SK-N-SH treated with all-trans-retinoic acid at 6 μM for 48 hours (cell line): Measurements from ENCODE around the gene PTH1R.

Source experiments
- ATAC-seq: fragments of 200-7000 bp; cut with Tn5 transposase; 3 replicates; pipeline ENCODE4 v1.9.1; 2020; ENCODE audit warnings: mild to moderate bottlenecking, moderate library complexity
- ARNTL ChIP-seq: fragments of 450-650 bp; formaldehyde crosslinking; IDR thresholded peaks from 2 replicates; pipeline ENCODE4 v1.5.0; 2020; ENCODE audit warnings: low read depth, mild to moderate bottlenecking, moderate library complexity, borderline replicate concordance
- BACH2 ChIP-seq: fragments of 250-450 bp; sonication (Bioruptor Pico); IDR thresholded peaks from 2 replicates; pipeline ENCODE4 v1.9.0; 2021; ENCODE audit warnings: mild to moderate bottlenecking, borderline replicate concordance
- CREB5 ChIP-seq: fragments of 250-450 bp; sonication (Bioruptor Pico); IDR thresholded peaks from 2 replicates; pipeline ENCODE4 v1.5.1; 2020; ENCODE audit warnings: low read depth, mild to moderate bottlenecking, moderate library complexity
- CSDC2 ChIP-seq: fragments of 250-450 bp; sonication (Bioruptor Pico); IDR thresholded peaks from 2 replicates; pipeline ENCODE4 v1.5.0; 2020; ENCODE audit warnings: mild to moderate bottlenecking, moderate library complexity
- ESRRG ChIP-seq: fragments of 250-450 bp; sonication (Bioruptor Pico); IDR thresholded peaks from 2 replicates; pipeline ENCODE4 v1.6.1; 2021; ENCODE audit warnings: mild to moderate bottlenecking
- GLIS3 ChIP-seq: fragments of 250-450 bp; sonication (Bioruptor Pico); IDR thresholded peaks from 2 replicates; pipeline ENCODE4 v1.5.0; 2020; ENCODE audit warnings: mild to moderate bottlenecking, moderate library complexity
- ISL1 ChIP-seq: fragments of 250-450 bp; sonication (Bioruptor Pico); IDR thresholded peaks from 2 replicates; pipeline ENCODE4 v2.1.2; 2022; ENCODE audit warnings: mild to moderate bottlenecking, moderate library complexity
- OSR1 ChIP-seq: fragments of 250-450 bp; sonication (Bioruptor Pico); IDR thresholded peaks from 2 replicates; pipeline ENCODE4 v1.8.0; 2022; ENCODE audit warnings: moderate library complexity, mild to moderate bottlenecking, inconsistent platforms
- PATZ1 ChIP-seq: fragments of 250-450 bp; sonication (Bioruptor Pico); IDR thresholded peaks from 2 replicates; pipeline ENCODE4 v1.8.0; 2020; ENCODE audit warnings: mild to moderate bottlenecking, moderate library complexity, borderline replicate concordance
- PPARA ChIP-seq: fragments of 250-450 bp; sonication (Bioruptor Pico); IDR thresholded peaks from 2 replicates; pipeline ENCODE4 v1.5.0; 2020; ENCODE audit warnings: mild to moderate bottlenecking, borderline replicate concordance
- RARB ChIP-seq: fragments of 250-450 bp; sonication (Bioruptor Pico); IDR thresholded peaks from 2 replicates; pipeline ENCODE4 v1.8.0; 2021; ENCODE audit warnings: mild to moderate bottlenecking, moderate library complexity
- SNAI2 ChIP-seq: fragments of 250-450 bp; sonication (Bioruptor Pico); IDR thresholded peaks from 2 replicates; pipeline ENCODE4 v1.5.0; 2020; ENCODE audit warnings: mild to moderate bottlenecking, moderate library complexity
- TCF4 ChIP-seq: fragments of 250-450 bp; sonication (Bioruptor Pico); IDR thresholded peaks from 2 replicates; pipeline ENCODE4 v1.8.0; 2021; ENCODE audit warnings: mild to moderate bottlenecking, moderate library complexity, borderline replicate concordance
- TOX ChIP-seq: fragments of 250-450 bp; sonication (Bioruptor Pico); IDR thresholded peaks from 2 replicates; pipeline ENCODE4 v1.8.0; 2021; ENCODE audit warnings: mild to moderate bottlenecking, moderate library complexity, borderline replicate concordance
- TSHZ2 ChIP-seq: fragments of 250-450 bp; sonication (Bioruptor Pico); IDR thresholded peaks from 2 replicates; pipeline ENCODE4 v1.5.0; 2020; ENCODE audit warnings: mild to moderate bottlenecking, moderate library complexity
- ZC3H10 ChIP-seq: fragments of 250-450 bp; sonication (Bioruptor Pico); IDR thresholded peaks from 2 replicates; pipeline ENCODE4 v1.5.1; 2021; ENCODE audit warnings: mild to moderate bottlenecking, moderate library complexity
- ZFP3 ChIP-seq: fragments of 250-450 bp; sonication (Bioruptor Pico); IDR thresholded peaks from 2 replicates; pipeline ENCODE4 v1.5.0; 2020; ENCODE audit warnings: mild to moderate bottlenecking, moderate library complexity
- ZFP30 ChIP-seq: fragments of 450-650 bp; formaldehyde crosslinking; IDR thresholded peaks from 2 replicates; pipeline ENCODE4 v1.5.0; 2022; ENCODE audit warnings: mild to moderate bottlenecking, moderate library complexity
- ZNF565 ChIP-seq: fragments of 450-650 bp; formaldehyde crosslinking; conservative IDR thresholded peaks from 2 replicates; pipeline ENCODE4 v1.5.0; 2020; ENCODE audit warnings: low read depth, mild to moderate bottlenecking, moderate library complexity
- ZNF70 ChIP-seq: fragments of 450-650 bp; formaldehyde crosslinking; IDR thresholded peaks from 2 replicates; pipeline ENCODE4 v1.5.0; 2020; ENCODE audit warnings: mild to moderate bottlenecking, moderate library complexity
- ZNF8 ChIP-seq: fragments of 450-650 bp; formaldehyde crosslinking; IDR thresholded peaks from 2 replicates; pipeline ENCODE4 v1.5.0; 2020; ENCODE audit warnings: mild to moderate bottlenecking, moderate library complexity

PTH1R gene

GRCh38 chr3:46917257-46917656 is 39.7 kb downstream of the PTH1R start:
- TF ChIP-seq TSHZ2 (CRISPR knock-in tag) (no peak), CREB5 (CRISPR knock-in tag) (no peak), ISL1 (CRISPR knock-in tag) (no peak), ZNF70 (CRISPR knock-in tag) (no peak), RARB (CRISPR knock-in tag) (no peak), CSDC2 (no peak), BACH2 (CRISPR knock-in tag) (no peak), TOX (CRISPR knock-in tag) (no peak), GLIS3 (CRISPR knock-in tag) (no peak), OSR1 (CRISPR knock-in tag) (no peak), PPARA (CRISPR knock-in tag) (no peak), ARNTL (no peak), ZFP3 (CRISPR knock-in tag) (no peak), ESRRG (no peak), SNAI2 (CRISPR knock-in tag) (no peak), ZNF8 (CRISPR knock-in tag) (no peak), TCF4 (CRISPR knock-in tag) (no peak), ZNF565 (CRISPR knock-in tag) (no peak), ZFP30 (no peak)
- ATAC-seq, result no peak

GRCh38 chr3:46918202-46918601 is 40.7 kb downstream of the PTH1R start:
- no peak for ATAC-seq
- TF ChIP-seq CREB5 (CRISPR knock-in tag), result no peak
- no peak for TF ChIP-seq TSHZ2 (CRISPR knock-in tag)
- no peak for TF ChIP-seq ZC3H10 (CRISPR knock-in tag)
- TF ChIP-seq ZFP30, result no peak
- no peak for TF ChIP-seq RARB (CRISPR knock-in tag)
- TF ChIP-seq ARNTL, result no peak
- no peak for TF ChIP-seq ZFP3 (CRISPR knock-in tag)
- no peak for TF ChIP-seq ISL1 (CRISPR knock-in tag)
- no peak for TF ChIP-seq ESRRG

GRCh38 chr3:46918634-46919033 is 41.1 kb downstream of the PTH1R start:
- no peak for ATAC-seq
- TF ChIP-seq TOX (CRISPR knock-in tag) (no peak), PPARA (CRISPR knock-in tag) (no peak), CREB5 (CRISPR knock-in tag) (no peak), TCF4 (CRISPR knock-in tag) (no peak), TSHZ2 (CRISPR knock-in tag) (no peak), PATZ1 (CRISPR knock-in tag) (no peak), ZNF565 (CRISPR knock-in tag) (no peak), ZFP30 (no peak), BACH2 (CRISPR knock-in tag) (no peak), ZNF70 (CRISPR knock-in tag) (no peak)
